HepG2 (cell line): ENCODE results near the gene VDAC2. TPM values are rescaled to one million over a fixed set of nuclear protein-coding genes. Genes with fewer than 3 reads are reported as not detected.

Experiments
- FOXJ3 ChIP-seq: sonication (generic); formaldehyde crosslinking; IDR thresholded peaks from 2 replicates; pipeline ENCODE4 v1.4.0; 2020; ENCODE audit warnings: missing genetic modification reagents, mild to moderate bottlenecking, borderline replicate concordance
- PAX8 ChIP-seq: sonication (generic); formaldehyde crosslinking; IDR thresholded peaks from 2 replicates; pipeline ENCODE4 v1.8.0; 2022; ENCODE audit warnings: mild to moderate bottlenecking, missing genetic modification reagents, borderline replicate concordance
- POLR2AphosphoS5 ChIP-seq: IDR thresholded peaks from 2 replicates; pipeline ENCODE4 v1.6.1; 2012; ENCODE audit warnings: low read depth, low read length
- PRDM4 ChIP-seq: sonication (generic); formaldehyde crosslinking; IDR thresholded peaks from 2 replicates; pipeline ENCODE4 v1.9.0; 2021; ENCODE audit warnings: missing genetic modification reagents, borderline replicate concordance
- SMARCC2 ChIP-seq: fragments of 450-650 bp; IDR thresholded peaks from 2 replicates; pipeline ENCODE4 v1.6.1; 2017; ENCODE audit warnings: antibody characterized with exemption, mild to moderate bottlenecking
- SRSF9 ChIP-seq: fragments of 200-400 bp; formaldehyde crosslinking; IDR thresholded peaks from 2 replicates; pipeline ENCODE4 v1.6.1; 2018; ENCODE audit warnings: borderline replicate concordance, mild to moderate bottlenecking, low read depth, low read length; ENCODE audit not compliant: insufficient read depth, poor library complexity, severe bottlenecking
- ZBTB10 ChIP-seq: sonication (generic); formaldehyde crosslinking; IDR thresholded peaks from 2 replicates; pipeline ENCODE4 v1.4.0; 2020; ENCODE audit warnings: missing genetic modification reagents, borderline replicate concordance
- ZBTB43 ChIP-seq: sonication (generic); formaldehyde crosslinking; conservative IDR thresholded peaks from 2 replicates; pipeline ENCODE4 v1.4.0; 2020; ENCODE audit warnings: missing genetic modification reagents
- ZNF20 ChIP-seq: sonication (generic); formaldehyde crosslinking; IDR thresholded peaks from 2 replicates; pipeline ENCODE4 v1.4.0; 2020; ENCODE audit warnings: mild to moderate bottlenecking, moderate library complexity, missing genetic modification reagents
- ZNF605 ChIP-seq: sonication (generic); formaldehyde crosslinking; IDR thresholded peaks from 2 replicates; pipeline ENCODE4 v1.8.0; 2022; ENCODE audit warnings: mild to moderate bottlenecking, missing genetic modification reagents
- polyA plus RNA-seq, 8 experiments: library from polyadenylated mRNA; depleted of rRNA in 3 of 8; stranded (reverse) in 7 of 8; unstranded in 1 of 8; fragments of >200 nt; fragmentation: Illumina TruSeq in 4 of 8; extraction: Trizol in 4 of 8; gene quantifications; 2 replicates each; pipeline versions ENCODE4 v1.2.1 to v1.2.3, GENCODE V29; 2011 to 2016; ENCODE audit warnings: low read depth in 4 of 8, missing spikeins in 1 of 8, mixed read lengths in 1 of 8; ENCODE audit not compliant: insufficient read depth in 1 of 8
- total RNA-seq, 5 experiments: library from RNA; depleted of rRNA; stranded (reverse); fragments of >200 nt; fragmentation: Illumina TruSeq; extraction: Trizol; gene quantifications; 2 replicates each; pipeline ENCODE4 v1.2.3, GENCODE V29; 2016; ENCODE audit warnings: low read depth in 1 of 5

The VDAC2 gene
- total and polyA plus RNA-seq, 2 of the 13 experiments (the other 11 are each of a cell fraction or from before 2014, with no cell fraction given), result 67.9 to 222 TPM

GRCh38 chr10:75175046-75175445, 35.5 kb upstream of the VDAC2 start (continued):
- TF ChIP-seq ZBTB10 (CRISPR knock-in tag), result no peak
- TF ChIP-seq SMARCC2, result no peak
- TF ChIP-seq PAX8 (CRISPR knock-in tag), result no peak
- no peak for TF ChIP-seq FOXJ3 (CRISPR knock-in tag)
- TF ChIP-seq ZBTB43 (CRISPR knock-in tag), result no peak
- TF ChIP-seq ZNF20 (CRISPR knock-in tag), result no peak
- no peak for TF ChIP-seq PRDM4 (CRISPR knock-in tag)
- TF ChIP-seq POLR2AphosphoS5, result no peak
- no peak for TF ChIP-seq SRSF9
- no peak for TF ChIP-seq ZNF605 (CRISPR knock-in tag)
